ENCODE results near the gene ANAPC16. TPM values are rescaled to one million over a fixed set of nuclear protein-coding genes. Genes with fewer than 3 reads are reported as not detected.
"Not testable (repeated sequence)": the region's sequence is repeated elsewhere in the genome, so short reads cannot be mapped to it uniquely, and the experiment has no call there.

The ANAPC16 gene
- total RNA-seq, 1 donor = 66.1 TPM

- DNase-seq (ENCODE audit: low read depth) = no peak
- TF ChIP-seq CTCF (IDR thresholded peaks at IDR 0.05; ENCODE audit: insufficient read depth, low read depth, low read length) = no peak
- no peak overlapping the region for H3K4me3 ChIP-seq (ENCODE audit: low read depth, low read length)
Measured at GRCh38 chr10:72206511-72207229, 9.1 kb upstream of the ANAPC16 start.

DNA sequence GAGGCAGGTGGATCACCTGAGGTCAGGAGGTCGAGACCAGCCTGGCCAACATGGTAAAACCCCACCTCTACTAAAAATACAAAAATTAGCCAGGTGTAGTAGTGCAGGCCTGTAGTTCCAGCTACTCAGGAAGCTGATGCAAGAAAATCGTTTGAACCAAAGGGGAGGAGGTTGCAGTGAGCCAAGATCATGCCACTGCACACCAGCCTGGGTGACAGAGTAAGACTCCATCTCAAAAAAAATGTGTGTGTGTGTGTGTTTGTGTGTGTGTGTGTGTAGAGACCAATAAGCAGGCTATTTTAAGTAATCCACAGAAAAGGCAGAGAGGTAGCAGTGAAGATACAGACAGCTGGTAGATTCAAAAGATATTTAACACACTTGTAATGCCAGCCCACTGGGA is 7.3 kb upstream of the ANAPC16 start:
- DNase-seq (ENCODE audit: low read depth); H3K4me3 ChIP-seq (ENCODE audit: low read depth, low read length): not testable (repeated sequence)

DNA sequence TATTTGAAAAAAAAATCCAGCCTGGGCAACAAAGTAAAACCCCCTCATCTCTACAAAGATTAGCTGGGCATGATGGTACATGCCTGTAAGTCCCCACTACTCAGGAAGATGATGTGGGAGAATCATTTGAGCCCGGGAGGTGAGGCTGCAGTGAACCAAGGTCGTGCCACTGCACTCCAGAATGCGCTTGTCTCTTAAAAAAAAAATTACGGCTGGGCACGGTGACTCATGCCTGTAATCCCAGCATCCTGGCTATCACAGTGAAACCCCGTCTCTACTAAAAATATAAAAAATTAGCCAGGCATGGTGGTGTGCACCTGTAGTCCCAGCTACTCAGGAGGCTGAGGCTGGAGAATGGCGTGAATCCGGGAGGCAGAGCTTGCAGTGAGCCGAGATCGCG is 4.4 kb upstream of the ANAPC16 start:
- not testable (repeated sequence) for H3K4me3 ChIP-seq (ENCODE audit: low read depth, low read length)
- DNase-seq (ENCODE audit: low read depth) = peak; percentile 17

GRCh38 chr10:72211832-72212231 is 4.0 kb upstream of the ANAPC16 start:
- not testable (repeated sequence) for H3K4me3 ChIP-seq (ENCODE audit: low read depth, low read length); DNase-seq (ENCODE audit: low read depth)

DNA sequence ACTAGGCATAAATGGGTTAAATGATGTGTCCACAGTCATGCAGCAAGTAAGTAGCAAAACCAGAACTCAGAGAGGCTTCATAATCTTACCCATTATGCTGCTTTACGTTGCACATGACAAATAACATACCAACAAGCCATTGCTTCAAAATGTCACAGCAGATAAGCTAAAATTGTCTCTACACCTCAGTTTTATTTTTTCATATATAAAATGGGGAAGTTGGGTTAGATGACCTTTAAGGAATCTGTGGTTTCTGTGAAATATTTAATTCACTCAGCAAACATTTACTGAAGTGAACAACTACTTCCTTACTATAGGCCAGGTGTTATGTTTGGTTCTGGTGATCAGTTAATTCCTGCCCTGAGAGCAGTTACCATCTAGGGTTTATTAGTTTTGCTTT is 2.5 kb downstream of the ANAPC16 start:
- no peak for DNase-seq (ENCODE audit: low read depth)

DNA sequence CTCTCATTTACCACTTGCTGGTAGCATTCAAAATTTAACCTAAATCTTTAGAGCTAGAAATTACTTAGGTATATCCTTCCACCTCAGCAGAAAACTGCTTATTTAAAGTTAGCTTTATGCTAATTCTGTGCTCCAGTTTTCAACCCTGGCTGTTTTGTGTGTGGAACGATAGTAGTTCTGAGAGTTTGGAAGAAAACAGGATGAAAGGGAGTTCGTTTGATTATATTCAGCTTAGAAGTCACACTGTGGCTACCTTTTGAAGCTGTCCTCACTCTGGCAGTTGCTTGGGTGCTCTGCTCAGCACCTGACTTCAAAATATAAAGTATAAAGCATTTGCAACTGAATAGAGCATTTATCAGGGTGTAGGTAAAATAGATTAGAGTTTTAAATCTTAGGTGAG is 2.9 kb downstream of the ANAPC16 start:
- DNase-seq (ENCODE audit: low read depth) = no peak
- TF ChIP-seq CTCF (IDR thresholded peaks at IDR 0.05; ENCODE audit: insufficient read depth, low read depth, low read length) = no peak
- no peak overlapping the region for H3K4me3 ChIP-seq (ENCODE audit: low read depth, low read length)

More for the DNA sequence above, 2.5 kb downstream of the ANAPC16 start:
- no peak overlapping the region for H3K4me3 ChIP-seq (ENCODE audit: low read depth, low read length)
- TF ChIP-seq CTCF (IDR thresholded peaks at IDR 0.05; ENCODE audit: insufficient read depth, low read depth, low read length) = no peak

DNA sequence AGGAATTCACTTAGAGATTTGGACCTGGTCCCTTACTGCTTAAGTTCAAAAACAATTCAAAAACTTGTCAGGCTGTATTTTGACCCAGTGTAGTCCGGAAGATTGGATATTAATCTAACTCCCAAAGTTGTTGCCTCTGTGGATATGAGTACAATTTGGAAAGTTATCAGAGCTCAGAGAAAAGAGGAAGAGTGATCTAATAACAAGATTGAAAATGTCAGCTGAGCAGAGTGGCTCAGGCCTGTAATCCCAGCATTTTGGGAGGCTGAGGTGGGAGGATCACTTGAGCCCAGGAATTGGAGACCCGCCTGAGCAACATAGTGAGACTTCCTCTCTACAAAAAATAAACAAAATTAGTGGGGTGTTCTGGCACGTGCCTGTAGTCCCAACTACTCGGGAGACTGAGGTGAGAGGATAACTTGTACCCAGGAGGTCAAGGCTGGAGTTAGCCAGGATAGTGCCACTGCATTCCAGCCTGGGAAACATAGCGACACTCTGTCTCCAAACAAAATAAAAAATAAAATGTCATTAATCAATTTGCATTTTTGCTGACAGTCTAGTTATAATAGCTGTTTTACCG is 3.5 kb downstream of the ANAPC16 start:
- DNase-seq (ENCODE audit: low read depth) = no peak
- no peak overlapping the region for H3K4me3 ChIP-seq (ENCODE audit: low read depth, low read length)
- TF ChIP-seq CTCF (IDR thresholded peaks at IDR 0.05; ENCODE audit: insufficient read depth, low read depth, low read length) = no peak

DNA sequence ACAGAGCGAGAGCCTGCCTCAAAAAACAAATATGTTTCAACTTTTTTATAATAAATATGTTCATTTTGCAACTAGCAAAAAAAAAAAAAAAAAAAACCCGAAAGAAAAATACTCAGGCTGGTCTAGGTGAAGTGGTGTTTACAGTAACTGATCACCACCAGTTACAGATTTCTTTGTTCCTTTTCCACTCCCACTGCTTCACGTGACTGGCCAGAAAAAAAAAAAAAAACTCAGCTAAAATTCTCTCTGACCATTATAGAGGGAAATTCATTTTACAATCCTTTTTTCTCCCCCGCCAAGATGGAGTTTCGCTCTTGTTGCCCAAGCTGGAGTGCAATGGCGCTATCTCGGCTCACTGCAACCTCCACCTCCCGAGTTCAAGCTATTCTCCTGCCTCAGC is 4.8 kb downstream of the ANAPC16 start:
- no peak overlapping the region for H3K4me3 ChIP-seq (ENCODE audit: low read depth, low read length)
- DNase-seq (ENCODE audit: low read depth) = no peak
- TF ChIP-seq CTCF (IDR thresholded peaks at IDR 0.05; ENCODE audit: insufficient read depth, low read depth, low read length) = no peak

All from fibroblast of villous mesenchyme (primary cell).